ENCODE data around the gene MEGF11. TPM values are rescaled to one million over a fixed set of nuclear protein-coding genes. Genes with fewer than 3 reads are reported as not detected.

MEGF11 gene
- total and polyA plus RNA-seq, 9 donors: 0.04 to 11.4 (median 0.40) TPM; not detected in 2

GRCh38 chr15:65994832-65995231, 258.7 kb downstream of the MEGF11 start:
- TF ChIP-seq POLR2A (IDR thresholded peaks at IDR 0.05) (no peak), CTCF (IDR thresholded peaks at IDR 0.05) (no peak), EP300 (IDR thresholded peaks at IDR 0.05) (no peak)
- intact Hi-C loops (cut with DNase I): no loop called here
- Histone ChIP-seq H3K4me3 (no peak overlapping the region), H3K9me3 (no peaks in the 10 kb centered on the region), H3K4me1 (ENCODE audit: insufficient read depth) (no peaks in the 10 kb centered on the region), H3K27me3 (no peaks in the 10 kb centered on the region), H3K36me3 (no peaks in the 10 kb centered on the region), H3K27ac (no peak overlapping the region)
- no peak for DNase-seq
- WGBS, 3 donors: 55 to 69% (median 67%) methylated on average over 4 of the region's 4 CpGs

- H3K4me3 ChIP-seq: no peak overlapping the region
- H3K9me3 ChIP-seq: no peaks in the 10 kb centered on the region
- intact Hi-C loops (cut with DNase I): no loop called here
- no peak overlapping the region for H3K27ac ChIP-seq
- no peaks in the 10 kb centered on the region for H3K36me3 ChIP-seq
- no peaks in the 10 kb centered on the region for H3K27me3 ChIP-seq
- no peak for TF ChIP-seq POLR2A (IDR thresholded peaks at IDR 0.05)
- DNase-seq: no peak
- WGBS, 3 donors: 45 to 60% (median 51%) methylated on average over 7 of the region's 7 CpGs
- no peaks in the 10 kb centered on the region for H3K4me1 ChIP-seq (ENCODE audit: insufficient read depth)
Observed at GRCh38 chr15:65993762-65994161, 259.8 kb downstream of the MEGF11 start.

- intact Hi-C loops (cut with DNase I): no loop called here
Observed at GRCh38 chr15:65993236-65993635, 260.3 kb downstream of the MEGF11 start.

GRCh38 chr15:65991721-65992483, 261.6 kb downstream of the MEGF11 start:
- Histone ChIP-seq H3K9me3 (no peaks in the 10 kb centered on the region), H3K27me3 (no peaks in the 10 kb centered on the region), H3K4me3 (no peak overlapping the region), H3K4me1 (ENCODE audit: insufficient read depth) (no peaks in the 10 kb centered on the region), H3K27ac (no peak overlapping the region), H3K36me3 (no peaks in the 10 kb centered on the region)
- WGBS, 3 donors: 56 to 60% (median 56%) methylated on average over 10 of the region's 10 CpGs
- intact Hi-C loops (cut with DNase I): no loop called here
- TF ChIP-seq CTCF (IDR thresholded peaks at IDR 0.05) (no peak), POLR2A (IDR thresholded peaks at IDR 0.05) (no peak), EP300 (IDR thresholded peaks at IDR 0.05) (no peak)
- no peak for DNase-seq

More at GRCh38 chr15:65993236-65993635, 260.3 kb downstream of the MEGF11 start:
- Histone ChIP-seq H3K4me1 (ENCODE audit: insufficient read depth) (no peaks in the 10 kb centered on the region), H3K27ac (no peak overlapping the region), H3K27me3 (no peaks in the 10 kb centered on the region), H3K36me3 (no peaks in the 10 kb centered on the region), H3K4me3 (no peak overlapping the region), H3K9me3 (no peaks in the 10 kb centered on the region)
- TF ChIP-seq EP300 (IDR thresholded peaks at IDR 0.05) (no peak), CTCF (IDR thresholded peaks at IDR 0.05) (no peak), POLR2A (IDR thresholded peaks at IDR 0.05) (no peak)
- no peak for DNase-seq
- 5 to 20% (median 5%) methylated on average over 5 of the region's 5 CpGs for WGBS, 3 donors

- no peak overlapping the region for H3K4me3 ChIP-seq
- no peaks in the 10 kb centered on the region for H3K4me1 ChIP-seq (ENCODE audit: insufficient read depth)
- no peak for DNase-seq
- WGBS, 3 donors: 67 to 78% (median 71%) methylated on average over 5 of the region's 5 CpGs
- H3K36me3 ChIP-seq: no peaks in the 10 kb centered on the region
- H3K27ac ChIP-seq: no peak overlapping the region
- no peaks in the 10 kb centered on the region for H3K27me3 ChIP-seq
- H3K9me3 ChIP-seq: no peaks in the 10 kb centered on the region
- TF ChIP-seq EP300 (IDR thresholded peaks at IDR 0.05): no peak
- TF ChIP-seq CTCF (IDR thresholded peaks at IDR 0.05): no peak
- no peak for TF ChIP-seq POLR2A (IDR thresholded peaks at IDR 0.05)
- intact Hi-C loops (cut with DNase I): no loop called here
Observed at GRCh38 chr15:65990298-65990981, 263.1 kb downstream of the MEGF11 start.
